Femur (tissue), 1 donor: ENCODE measurements around the gene CLEC17A.
"Not testable (repeated sequence)": the region's sequence is repeated elsewhere in the genome, so short reads cannot be mapped to it uniquely, and the experiment has no call there.

ENCODE experiments used
- DNase-seq: peaks from one replicate; pipeline ENCODE4 v3.0.0-alpha.2; 2017

CLEC17A gene

DNA sequence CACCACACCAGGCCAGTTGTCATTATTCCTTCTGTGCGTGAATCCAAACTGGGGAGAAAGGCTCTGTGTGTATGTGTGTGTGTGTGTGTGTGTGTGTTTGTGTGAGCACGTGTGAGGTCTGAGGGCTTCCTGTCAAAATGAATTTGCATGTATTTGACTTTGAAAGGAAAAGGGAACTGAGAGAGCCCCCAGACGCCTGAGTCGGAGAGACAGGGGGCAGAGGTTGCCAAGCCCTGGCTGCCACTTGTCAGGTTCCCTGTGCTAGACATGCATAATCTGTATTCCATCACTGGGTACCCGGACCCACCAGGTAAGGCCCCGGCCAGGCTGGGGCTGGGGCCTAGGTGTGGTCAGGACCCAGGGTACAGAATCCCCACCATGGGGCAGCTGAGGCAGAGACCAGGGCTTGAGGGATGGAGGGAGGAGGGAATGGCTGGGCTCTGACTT is at the start of gene CLEC17A:
CLEC17A (plus strand) TSS at position 191 of the 447 bp plus-strand sequence; CDS start at position 268, 77 bp downstream.
- no peak for DNase-seq

- DNase-seq: no peak
These were observed 49.4 kb upstream of the CLEC17A start for GRCh38 chr19:14533450-14533849.

DNA sequence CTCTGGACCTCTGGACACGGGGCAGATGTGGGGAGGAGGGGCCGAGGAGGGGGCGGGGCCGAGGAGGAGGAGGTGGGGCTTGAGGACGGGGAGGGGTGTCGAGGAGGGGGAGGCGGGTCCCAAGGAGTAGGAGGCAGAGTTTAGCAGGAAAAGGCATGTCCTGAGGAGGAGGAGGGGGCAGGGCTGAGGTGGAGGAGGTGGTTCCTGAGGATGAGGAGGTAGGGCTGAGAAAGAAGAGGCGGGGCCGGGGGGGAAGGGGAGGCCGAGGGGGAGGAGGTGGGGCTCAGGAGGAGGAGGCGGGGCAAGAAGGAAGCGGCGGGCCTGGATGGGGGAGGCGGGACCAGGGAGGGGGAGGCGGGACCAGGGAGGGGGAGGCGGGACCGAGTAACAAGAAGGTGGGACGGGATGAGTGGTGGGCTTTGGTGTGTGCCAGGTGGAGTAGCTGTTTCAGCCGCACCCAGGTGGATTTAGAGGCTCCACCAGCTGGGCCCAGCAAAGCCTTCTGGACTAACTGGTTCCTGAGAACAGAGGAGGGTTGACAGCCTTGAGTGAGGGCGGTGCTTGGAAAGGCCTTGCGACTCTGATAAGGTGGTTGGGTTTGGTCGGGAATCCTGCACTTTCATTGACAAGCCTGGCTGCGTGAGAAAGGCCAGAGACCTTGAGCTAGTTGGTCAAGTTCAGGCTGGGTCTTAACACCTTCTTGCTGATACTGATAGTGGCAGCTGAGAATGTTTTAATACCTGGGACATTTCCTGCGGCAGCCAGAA is 45.8 kb upstream of the CLEC17A start:
- peak; percentile 71 for DNase-seq

DNA sequence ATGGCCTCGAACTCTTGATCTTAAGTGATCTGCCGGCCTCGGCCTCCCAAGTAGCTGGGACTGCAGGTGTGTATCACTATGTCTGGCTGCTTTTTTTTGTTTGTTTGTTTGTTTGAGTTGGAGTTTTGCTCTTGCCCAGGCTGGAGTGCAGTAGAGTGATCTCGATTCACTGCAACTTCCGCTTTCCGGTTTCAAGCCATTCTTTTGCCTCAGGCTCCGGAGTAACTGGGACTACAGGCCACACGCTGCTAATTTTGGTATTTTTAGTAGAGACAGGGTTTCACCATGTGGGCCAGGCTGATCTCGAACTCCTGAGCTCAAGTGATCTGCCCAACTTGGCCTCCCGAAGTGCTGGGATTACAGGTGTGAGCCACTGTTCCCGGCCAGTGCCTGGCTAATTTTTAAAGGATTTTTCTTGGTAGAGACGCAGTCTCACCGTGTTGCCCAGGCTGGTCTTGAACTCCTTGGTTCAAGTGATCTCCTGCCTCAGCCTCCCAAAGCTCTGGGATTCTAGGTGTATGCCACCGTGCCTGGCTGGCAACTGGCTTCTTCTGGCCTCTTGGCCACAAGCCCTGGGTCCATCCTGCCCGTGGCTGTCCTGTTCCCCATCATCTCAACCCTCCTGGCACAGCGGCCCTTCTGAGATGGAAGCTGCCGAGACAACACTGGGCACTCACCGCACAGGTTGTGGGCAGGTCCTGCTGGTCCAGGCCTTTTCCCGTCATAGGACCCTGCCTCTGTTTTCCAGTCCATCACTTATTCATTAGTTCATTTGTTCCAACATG is 42.0 kb upstream of the CLEC17A start:
- DNase-seq: no peak

GRCh38 chr19:14541979-14542378 is 40.9 kb upstream of the CLEC17A start:
- DNase-seq: not testable (repeated sequence)

- DNase-seq: peak; percentile 64
These were observed 40.1 kb upstream of the CLEC17A start for GRCh38 chr19:14542711-14543328.

DNA sequence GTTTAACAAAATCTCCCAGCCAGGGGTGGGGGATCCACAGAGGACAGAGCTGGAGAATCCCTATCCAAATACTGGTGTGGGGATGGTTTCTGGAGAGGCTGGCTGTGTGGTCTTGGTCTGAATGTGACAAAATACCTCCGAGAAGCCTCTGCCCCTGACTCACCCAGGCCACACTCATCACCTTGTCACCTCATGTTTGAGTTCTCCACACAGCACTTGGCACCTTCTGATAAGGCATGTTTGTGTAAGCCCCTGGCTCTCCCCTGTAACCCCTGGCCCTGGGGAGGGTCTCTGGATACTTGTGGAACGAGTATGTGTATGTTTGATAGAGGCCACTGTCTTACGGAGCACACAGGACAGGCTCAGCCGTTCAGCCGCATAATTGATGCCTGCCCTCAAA is 38.8 kb upstream of the CLEC17A start:
- DNase-seq: no peak

DNA sequence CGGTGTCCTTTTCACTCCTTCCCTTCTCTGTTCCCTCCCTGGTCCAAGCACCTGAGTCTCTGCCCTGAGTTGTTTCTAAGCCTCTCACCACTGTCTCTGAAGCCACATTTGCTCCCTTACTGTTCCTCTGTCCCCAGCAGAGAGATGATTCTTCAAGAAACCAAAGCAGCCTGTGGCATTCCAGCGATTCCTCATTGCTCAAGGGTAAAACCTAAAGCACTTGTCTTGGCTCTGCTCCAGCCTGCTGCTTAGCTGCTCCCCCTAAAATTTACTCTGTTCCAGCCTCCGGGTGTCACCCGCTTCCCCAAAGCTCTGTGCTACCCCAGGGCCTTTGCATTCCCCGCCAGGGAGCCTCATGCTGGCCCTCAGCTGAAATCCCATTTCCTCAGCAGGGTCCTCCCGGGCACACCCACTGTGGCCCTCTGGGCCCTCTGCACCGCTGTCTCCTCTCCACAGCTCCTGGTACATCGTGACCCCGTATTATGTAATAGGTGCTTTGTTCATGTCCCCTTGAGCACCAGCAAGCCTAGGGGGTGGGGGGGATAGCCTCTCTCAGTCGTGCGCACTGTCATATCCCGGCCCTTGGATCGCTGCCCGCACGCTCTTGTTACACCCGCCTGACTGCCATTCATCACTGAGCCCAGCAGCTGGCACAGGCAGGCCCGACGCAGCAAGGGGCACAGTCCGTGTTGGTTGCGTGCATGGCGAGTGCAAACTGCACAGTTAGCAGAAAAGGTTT is 37.7 kb upstream of the CLEC17A start:
- peak; percentile 79 for DNase-seq

GRCh38 chr19:14545716-14546082 is 37.2 kb upstream of the CLEC17A start:
- no peak for DNase-seq

GRCh38 chr19:14550201-14550754 is 32.6 kb upstream of the CLEC17A start:
- no peak for DNase-seq

DNA sequence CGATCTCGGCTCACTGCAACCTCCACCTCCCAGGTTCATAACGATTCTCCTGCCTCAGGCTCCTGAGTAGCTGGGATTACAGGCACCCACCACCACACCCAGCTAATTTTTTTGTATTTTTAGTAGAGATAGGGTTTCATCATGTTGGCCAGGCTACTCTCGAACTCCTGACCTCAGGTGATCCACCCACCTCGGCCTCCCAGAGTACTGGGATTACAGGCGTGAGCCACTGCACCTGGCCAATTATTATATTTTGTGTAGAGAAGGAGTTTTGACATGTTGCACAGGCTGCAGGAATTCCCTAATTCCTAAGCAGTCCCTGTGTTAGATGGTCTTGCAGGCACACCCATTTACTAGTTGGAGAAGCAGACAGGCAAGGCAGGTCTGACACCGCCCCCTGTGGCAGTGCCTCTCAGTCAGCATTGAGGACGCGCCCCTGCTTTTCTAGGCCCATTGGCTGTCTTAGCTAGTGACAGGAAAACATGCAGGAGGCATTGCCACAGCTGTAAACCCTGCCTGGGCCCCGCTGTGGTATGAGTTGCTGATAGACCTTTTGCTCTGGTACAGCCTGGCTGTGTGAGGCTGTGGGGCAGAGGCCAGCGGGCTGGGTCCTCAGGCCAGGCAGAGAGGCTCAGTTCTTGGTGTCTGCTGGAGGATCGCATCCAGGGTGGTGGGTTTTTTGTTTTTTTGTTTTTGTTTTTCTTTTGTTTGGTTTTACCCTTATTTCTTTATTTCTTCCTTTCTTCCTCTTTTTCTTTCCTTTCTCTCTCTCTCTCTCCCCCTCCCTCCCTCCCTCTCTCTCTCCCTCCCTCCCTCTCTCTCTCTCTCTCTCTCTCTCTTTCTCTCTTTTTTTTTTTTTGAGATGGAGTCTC is 31.5 kb upstream of the CLEC17A start:
- peak; percentile 83 for DNase-seq

GRCh38 chr19:14552006-14552360 is 30.9 kb upstream of the CLEC17A start:
- DNase-seq: not testable (repeated sequence)

DNA sequence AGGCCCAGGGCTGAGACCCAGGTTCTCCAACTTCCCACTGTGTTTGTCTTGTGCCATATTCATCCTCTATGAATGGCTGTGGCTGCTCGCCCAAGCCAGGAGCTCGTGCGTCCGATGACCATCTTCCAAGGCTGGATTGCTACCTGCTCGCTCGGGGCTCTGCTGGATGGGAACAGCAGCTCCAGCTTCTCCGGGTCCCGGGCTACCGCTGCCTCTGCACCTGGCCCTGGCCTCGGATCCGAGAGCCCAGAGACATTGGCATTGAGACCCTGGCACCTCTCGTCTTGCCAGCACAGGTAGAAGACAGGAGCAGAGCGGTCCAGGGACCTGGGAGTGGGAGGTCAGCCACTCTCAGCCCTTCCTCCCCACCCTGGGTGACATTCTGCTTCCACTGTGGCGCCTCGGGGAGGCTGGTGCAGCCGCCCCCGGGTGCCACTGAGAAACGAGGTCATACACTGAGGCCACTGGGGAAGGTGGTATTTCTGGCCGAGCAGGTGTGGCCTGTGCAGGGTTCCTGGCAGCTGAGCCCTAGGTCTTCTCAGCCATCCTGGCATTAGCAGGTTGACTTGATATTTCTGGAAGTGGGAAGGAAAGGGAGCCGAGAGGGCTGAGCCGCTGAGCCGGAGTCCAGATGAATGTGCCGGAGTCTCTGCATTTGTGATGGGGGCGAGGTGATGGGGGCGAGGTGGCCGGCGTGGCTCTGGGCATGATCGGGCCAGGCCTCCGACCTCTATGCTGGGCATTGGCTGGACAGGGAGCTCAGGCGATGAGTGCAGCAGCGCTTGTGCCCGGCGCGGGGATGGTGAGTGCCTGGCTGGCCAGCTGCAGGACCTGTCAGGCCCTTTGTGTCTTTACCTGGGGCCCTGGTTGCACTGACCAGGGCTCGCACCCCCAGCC is 29.6 kb upstream of the CLEC17A start:
- no peak for DNase-seq

GRCh38 chr19:14553939-14554243 is 29.0 kb upstream of the CLEC17A start:
- DNase-seq: no peak

- DNase-seq: no peak
These were observed 28.5 kb upstream of the CLEC17A start for GRCh38 chr19:14554382-14554812.

GRCh38 chr19:14555918-14556661 is 26.8 kb upstream of the CLEC17A start:
- no peak for DNase-seq

- DNase-seq: peak; percentile 84
These were observed 26.2 kb upstream of the CLEC17A start for GRCh38 chr19:14556662-14557188.

DNA sequence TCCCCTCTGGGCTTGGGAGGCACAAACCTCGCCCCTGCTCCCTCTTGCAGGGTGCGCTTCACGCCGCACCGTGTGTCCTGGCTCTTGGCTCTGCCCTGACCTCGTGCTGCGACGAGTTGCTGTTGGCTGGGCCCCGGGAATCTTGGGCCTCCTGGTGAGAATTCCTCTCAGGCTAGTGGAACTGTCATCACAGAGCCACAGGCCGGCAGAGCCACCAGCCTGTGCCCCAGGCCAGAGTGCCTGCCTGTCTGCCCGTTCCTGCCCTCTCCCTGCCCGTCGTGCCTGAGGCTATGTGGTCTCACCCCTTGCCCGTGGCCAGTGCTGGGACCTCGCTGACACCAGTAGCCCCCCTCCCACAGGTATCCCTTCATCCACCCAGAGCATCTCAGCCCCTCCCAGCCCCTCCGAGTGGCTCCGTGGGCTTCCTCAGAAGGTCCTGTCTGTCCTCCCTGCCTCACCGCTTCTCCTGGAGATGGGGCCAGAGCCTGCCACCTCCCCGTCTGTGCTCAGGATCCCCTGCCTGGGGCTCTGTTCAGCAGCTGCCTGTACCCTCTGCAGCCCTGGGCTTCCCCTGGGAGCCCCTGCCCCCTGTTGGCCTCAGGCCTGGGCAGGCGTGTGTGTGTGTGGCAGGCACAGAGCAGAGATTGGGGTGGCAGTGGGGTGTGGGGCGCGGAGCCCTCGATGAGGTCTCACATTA is 24.4 kb upstream of the CLEC17A start:
- no peak for DNase-seq
